ENCODE data around the gene FRMD5.

FRMD5 gene

DNA sequence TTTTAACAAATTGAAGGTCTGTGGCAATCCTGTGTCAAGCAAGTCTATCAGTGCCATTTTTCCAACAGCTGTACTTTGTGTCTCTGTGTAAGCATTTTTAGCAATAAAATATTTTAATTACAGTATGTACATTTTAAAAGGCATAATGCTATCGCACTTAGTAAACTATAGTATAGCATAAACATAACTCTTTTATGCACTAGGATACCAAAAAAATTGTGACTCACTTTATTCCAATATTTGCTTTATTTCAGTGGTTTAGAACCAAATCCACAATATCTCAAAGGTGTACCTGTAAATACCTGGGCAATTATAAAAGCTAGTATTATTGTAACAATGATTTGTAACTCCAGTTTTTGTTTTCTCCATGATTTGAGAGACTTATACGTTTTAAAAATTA lies 46.5 kb downstream of the FRMD5 start:
- H3K27ac ChIP-seq = no peak overlapping the region
- TF ChIP-seq, protein P1, sequence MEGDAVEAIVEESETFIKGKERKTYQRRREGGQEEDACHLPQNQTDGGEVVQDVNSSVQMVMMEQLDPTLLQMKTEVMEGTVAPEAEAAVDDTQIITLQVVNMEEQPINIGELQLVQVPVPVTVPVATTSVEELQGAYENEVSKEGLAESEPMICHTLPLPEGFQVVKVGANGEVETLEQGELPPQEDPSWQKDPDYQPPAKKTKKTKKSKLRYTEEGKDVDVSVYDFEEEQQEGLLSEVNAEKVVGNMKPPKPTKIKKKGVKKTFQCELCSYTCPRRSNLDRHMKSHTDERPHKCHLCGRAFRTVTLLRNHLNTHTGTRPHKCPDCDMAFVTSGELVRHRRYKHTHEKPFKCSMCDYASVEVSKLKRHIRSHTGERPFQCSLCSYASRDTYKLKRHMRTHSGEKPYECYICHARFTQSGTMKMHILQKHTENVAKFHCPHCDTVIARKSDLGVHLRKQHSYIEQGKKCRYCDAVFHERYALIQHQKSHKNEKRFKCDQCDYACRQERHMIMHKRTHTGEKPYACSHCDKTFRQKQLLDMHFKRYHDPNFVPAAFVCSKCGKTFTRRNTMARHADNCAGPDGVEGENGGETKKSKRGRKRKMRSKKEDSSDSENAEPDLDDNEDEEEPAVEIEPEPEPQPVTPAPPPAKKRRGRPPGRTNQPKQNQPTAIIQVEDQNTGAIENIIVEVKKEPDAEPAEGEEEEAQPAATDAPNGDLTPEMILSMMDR (IDR thresholded peaks at IDR 0.05) = no peak
- no peak for TF ChIP-seq ZFX (IDR thresholded peaks at IDR 0.05; ENCODE audit: borderline replicate concordance)

- TF ChIP-seq ZFX (IDR thresholded peaks at IDR 0.05; ENCODE audit: borderline replicate concordance) = no peak
- TF ChIP-seq, protein P1 (IDR thresholded peaks at IDR 0.05) = no peak
- H3K27ac ChIP-seq = no peak overlapping the region
These were observed 47.4 kb downstream of the FRMD5 start for GRCh38 chr15:44147636-44148035.

GRCh38 chr15:44145495-44145894 lies 49.6 kb downstream of the FRMD5 start:
- TF ChIP-seq, protein P1 (IDR thresholded peaks at IDR 0.05) = no peak
- TF ChIP-seq ZFX (IDR thresholded peaks at IDR 0.05; ENCODE audit: borderline replicate concordance) = no peak
- H3K27ac ChIP-seq = no peak overlapping the region

DNA sequence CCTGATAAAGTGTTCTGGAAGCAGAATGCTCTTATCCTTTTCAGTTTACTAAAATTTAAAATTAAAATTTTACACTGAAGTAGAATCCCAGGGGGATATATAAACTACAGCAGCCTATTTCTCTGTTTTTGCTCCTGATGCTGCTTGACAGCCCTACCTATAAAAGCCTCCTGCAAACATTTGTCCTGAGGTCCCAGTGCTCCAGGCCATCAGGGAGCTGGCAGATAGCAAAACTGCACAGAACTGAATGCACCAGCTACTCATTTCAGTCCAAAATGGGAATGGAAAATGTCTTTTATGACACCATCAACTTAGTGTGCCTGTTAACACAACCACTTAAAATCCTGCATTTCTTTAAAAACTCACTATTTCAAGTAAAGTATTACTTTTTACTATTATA lies 50.1 kb downstream of the FRMD5 start:
- no peak overlapping the region for H3K27ac ChIP-seq
- no peak for TF ChIP-seq ZFX (IDR thresholded peaks at IDR 0.05; ENCODE audit: borderline replicate concordance)
- TF ChIP-seq, protein P1 (IDR thresholded peaks at IDR 0.05) = no peak

- TF ChIP-seq, protein P1 (IDR thresholded peaks at IDR 0.05) = no peak
- TF ChIP-seq ZFX (IDR thresholded peaks at IDR 0.05; ENCODE audit: borderline replicate concordance) = no peak
These were observed 50.9 kb downstream of the FRMD5 start for GRCh38 chr15:44144184-44144583.

DNA sequence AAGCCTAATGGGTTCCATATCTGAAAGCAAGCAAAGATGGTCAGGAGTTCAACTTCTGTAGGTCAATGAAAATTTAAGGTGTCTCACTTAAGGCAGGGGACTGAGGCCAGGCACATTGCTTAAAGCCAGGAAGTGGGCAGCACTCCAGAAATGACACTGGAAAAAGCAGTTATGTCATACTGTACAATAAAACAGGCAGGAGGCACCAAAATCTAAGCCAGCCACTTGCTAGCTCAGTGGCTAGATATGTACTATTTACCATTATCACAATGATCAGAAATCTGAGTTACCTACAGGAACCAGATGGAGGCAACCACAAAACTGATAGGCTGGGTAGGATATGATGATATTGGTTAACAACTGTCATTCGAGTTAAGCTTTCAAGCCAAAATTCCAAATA lies 57.3 kb downstream of the FRMD5 start:
- TF ChIP-seq ZFX (IDR thresholded peaks at IDR 0.05; ENCODE audit: borderline replicate concordance) = no peak
- TF ChIP-seq, protein P1 (IDR thresholded peaks at IDR 0.05) = no peak
- H3K27ac ChIP-seq = no peak overlapping the region

More at GRCh38 chr15:44144184-44144583, 50.9 kb downstream of the FRMD5 start:
- H3K27ac ChIP-seq = no peak overlapping the region

DNA sequence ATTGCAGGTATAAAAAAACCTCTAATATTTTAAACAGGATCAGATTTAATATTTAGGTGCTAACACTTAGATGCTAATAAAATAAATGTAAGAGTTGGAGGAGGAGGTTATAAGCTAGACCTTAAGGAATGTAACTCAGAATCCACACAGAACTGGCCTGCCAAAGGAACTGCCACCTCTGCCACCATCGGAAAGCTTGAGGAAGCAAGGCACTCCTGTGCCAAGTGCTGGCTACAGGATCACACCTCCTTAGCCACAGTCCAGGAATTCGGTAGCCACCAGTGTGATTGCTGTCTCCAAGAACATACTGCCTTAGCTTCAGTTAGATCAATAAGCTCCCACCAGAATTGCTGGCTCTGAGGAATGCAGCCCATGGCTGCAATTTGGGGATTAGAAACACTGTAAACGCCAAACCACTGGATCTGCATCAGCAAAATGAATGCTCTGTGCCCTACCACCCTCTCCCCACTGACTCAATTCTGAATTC lies 58.0 kb downstream of the FRMD5 start:
- TF ChIP-seq, protein P1 (IDR thresholded peaks at IDR 0.05) = no peak
- TF ChIP-seq ZFX (IDR thresholded peaks at IDR 0.05; ENCODE audit: borderline replicate concordance) = no peak
- H3K27ac ChIP-seq = no peak overlapping the region
